HTR-8/SVneo (cell line): ENCODE results near the gene RETREG3.
A peak's percentile ranks its signal among the peaks of the same experiment; 100 is the strongest.
"Not testable (repeated sequence)": the region's sequence is repeated elsewhere in the genome, so short reads cannot be mapped to it uniquely, and the experiment has no call there.

Experiments
- DNase-seq: peaks from one replicate; pipeline ENCODE4 v3.0.0; 2011; ENCODE audit warnings: low spot score, mixed read lengths; ENCODE audit not compliant: insufficient read length
- FAIRE-seq: peaks from 2 replicates; lab custom pipeline; 2011; peaks lifted over from hg19 to GRCh38; lab: Jason Lieb, UNC

Gene RETREG3

GRCh38 chr17:42555122-42555622, 54.0 kb downstream of the RETREG3 start:
- DNase-seq, result no peak
- FAIRE-seq, result no peak

GRCh38 chr17:42554250-42555121, 54.7 kb downstream of the RETREG3 start:
- FAIRE-seq, result peak; percentile 91

GRCh38 chr17:42553866-42554249, 55.3 kb downstream of the RETREG3 start:
- no peak for FAIRE-seq
- DNase-seq, result no peak

More at GRCh38 chr17:42554250-42555121, 54.7 kb downstream of the RETREG3 start:
- peak; percentile 94 for DNase-seq

GRCh38 chr17:42553161-42553818, 55.9 kb downstream of the RETREG3 start:
- DNase-seq (no peak), FAIRE-seq (no peak)

GRCh38 chr17:42552736-42553135, 56.4 kb downstream of the RETREG3 start, which contains the start of gene HSD17B1:
Gene HSD17B1, plus strand, starts transcription at chr17:42552923. Its CDS starts 11 bp downstream, at chr17:42552934.
- peak; percentile 58 for FAIRE-seq
- not testable (repeated sequence) for DNase-seq

GRCh38 chr17:42548993-42549755, 60.0 kb downstream of the RETREG3 start:
- no peak for DNase-seq
- FAIRE-seq, result peak; percentile 9

- peak; percentile 54 for DNase-seq
- FAIRE-seq, result peak; percentile 83
These were observed 60.9 kb downstream of the RETREG3 start for GRCh38 chr17:42548070-42548837.

- no peak for DNase-seq
- peak; percentile 88 for FAIRE-seq
These were observed 61.5 kb downstream of the RETREG3 start for GRCh38 chr17:42547698-42548069.

- FAIRE-seq (no peak), DNase-seq (no peak)
These were observed 62.1 kb downstream of the RETREG3 start for GRCh38 chr17:42547001-42547461.

- not testable (repeated sequence) for DNase-seq
- FAIRE-seq, result peak; percentile 68
These were observed 63.2 kb downstream of the RETREG3 start for GRCh38 chr17:42545755-42546505.

GRCh38 chr17:42544874-42545283, 64.3 kb downstream of the RETREG3 start:
- no peak for DNase-seq
- no peak for FAIRE-seq

GRCh38 chr17:42543190-42544079, 65.7 kb downstream of the RETREG3 start:
- FAIRE-seq, result no peak
- DNase-seq, result no peak

- FAIRE-seq, result no peak
- no peak for DNase-seq
These were observed 67.9 kb downstream of the RETREG3 start for GRCh38 chr17:42541041-42541833.

- FAIRE-seq, DNase-seq: not testable (repeated sequence)
These were observed 68.6 kb downstream of the RETREG3 start for GRCh38 chr17:42540558-42540957.

GRCh38 chr17:42538482-42538881, 70.7 kb downstream of the RETREG3 start:
- FAIRE-seq, result no peak
- DNase-seq, result no peak

- DNase-seq (no peak), FAIRE-seq (no peak)
These were observed 71.2 kb downstream of the RETREG3 start for GRCh38 chr17:42537826-42538451.
